ENCODE measurements around the gene GFOD2. TPM values are rescaled to one million over a fixed set of nuclear protein-coding genes. Genes with fewer than 3 reads are reported as not detected.
A peak's percentile ranks its signal among the peaks of the same experiment; 100 is the strongest.

Gene GFOD2
- total and polyA plus RNA-seq, 2 of the 13 experiments (the other 11 are each of a cell fraction or from before 2014, with no cell fraction given) = 11.1 to 17.2 TPM

DNA sequence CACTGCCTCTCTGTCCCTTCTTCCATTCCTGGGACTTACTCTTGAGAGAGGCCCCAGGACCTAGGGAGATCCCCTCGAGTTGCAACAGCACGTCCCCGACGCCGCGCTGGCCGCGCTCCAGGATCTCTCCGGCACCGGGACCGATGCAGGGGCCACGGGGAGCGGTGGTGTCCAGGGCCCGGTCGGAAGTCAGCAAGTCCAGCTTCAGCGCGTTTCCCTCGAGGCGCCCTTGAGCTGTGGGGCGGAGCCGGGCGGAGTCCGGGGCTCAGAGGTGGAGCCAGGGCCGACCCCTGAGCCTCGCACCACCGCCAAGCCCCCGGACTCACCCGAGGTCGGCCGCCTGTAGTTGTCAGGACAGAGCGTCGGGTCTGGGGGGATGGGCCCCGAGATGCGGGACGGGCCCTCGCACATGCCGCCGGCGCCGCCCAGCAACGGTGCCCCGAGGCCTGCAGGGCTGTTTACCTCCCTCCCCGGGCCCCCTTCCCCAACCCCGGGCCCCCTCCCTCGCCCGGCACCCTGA, 53.0 kb downstream of the GFOD2 start (continued):
- TF ChIP-seq, protein P1, sequence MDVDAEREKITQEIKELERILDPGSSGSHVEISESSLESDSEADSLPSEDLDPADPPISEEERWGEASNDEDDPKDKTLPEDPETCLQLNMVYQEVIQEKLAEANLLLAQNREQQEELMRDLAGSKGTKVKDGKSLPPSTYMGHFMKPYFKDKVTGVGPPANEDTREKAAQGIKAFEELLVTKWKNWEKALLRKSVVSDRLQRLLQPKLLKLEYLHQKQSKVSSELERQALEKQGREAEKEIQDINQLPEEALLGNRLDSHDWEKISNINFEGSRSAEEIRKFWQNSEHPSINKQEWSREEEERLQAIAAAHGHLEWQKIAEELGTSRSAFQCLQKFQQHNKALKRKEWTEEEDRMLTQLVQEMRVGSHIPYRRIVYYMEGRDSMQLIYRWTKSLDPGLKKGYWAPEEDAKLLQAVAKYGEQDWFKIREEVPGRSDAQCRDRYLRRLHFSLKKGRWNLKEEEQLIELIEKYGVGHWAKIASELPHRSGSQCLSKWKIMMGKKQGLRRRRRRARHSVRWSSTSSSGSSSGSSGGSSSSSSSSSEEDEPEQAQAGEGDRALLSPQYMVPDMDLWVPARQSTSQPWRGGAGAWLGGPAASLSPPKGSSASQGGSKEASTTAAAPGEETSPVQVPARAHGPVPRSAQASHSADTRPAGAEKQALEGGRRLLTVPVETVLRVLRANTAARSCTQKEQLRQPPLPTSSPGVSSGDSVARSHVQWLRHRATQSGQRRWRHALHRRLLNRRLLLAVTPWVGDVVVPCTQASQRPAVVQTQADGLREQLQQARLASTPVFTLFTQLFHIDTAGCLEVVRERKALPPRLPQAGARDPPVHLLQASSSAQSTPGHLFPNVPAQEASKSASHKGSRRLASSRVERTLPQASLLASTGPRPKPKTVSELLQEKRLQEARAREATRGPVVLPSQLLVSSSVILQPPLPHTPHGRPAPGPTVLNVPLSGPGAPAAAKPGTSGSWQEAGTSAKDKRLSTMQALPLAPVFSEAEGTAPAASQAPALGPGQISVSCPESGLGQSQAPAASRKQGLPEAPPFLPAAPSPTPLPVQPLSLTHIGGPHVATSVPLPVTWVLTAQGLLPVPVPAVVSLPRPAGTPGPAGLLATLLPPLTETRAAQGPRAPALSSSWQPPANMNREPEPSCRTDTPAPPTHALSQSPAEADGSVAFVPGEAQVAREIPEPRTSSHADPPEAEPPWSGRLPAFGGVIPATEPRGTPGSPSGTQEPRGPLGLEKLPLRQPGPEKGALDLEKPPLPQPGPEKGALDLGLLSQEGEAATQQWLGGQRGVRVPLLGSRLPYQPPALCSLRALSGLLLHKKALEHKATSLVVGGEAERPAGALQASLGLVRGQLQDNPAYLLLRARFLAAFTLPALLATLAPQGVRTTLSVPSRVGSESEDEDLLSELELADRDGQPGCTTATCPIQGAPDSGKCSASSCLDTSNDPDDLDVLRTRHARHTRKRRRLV (CRISPR knock-in tag; IDR thresholded peaks at IDR 0.05) = 0 out of 2 replicates have a peak, but pooled peaks have one; percentile 62
- TF ChIP-seq ZBTB7B (CRISPR knock-in tag; IDR thresholded peaks at IDR 0.05) (peak; percentile 61; the same call in 1 of the 2 replicates), ELF1 (CRISPR knock-in tag; IDR thresholded peaks at IDR 0.05) (peak; percentile 30; the same call in 1 of the 2 replicates), KLF6 (CRISPR knock-in tag; IDR thresholded peaks at IDR 0.05) (no peak; the same call in 1 of the 2 replicates), SYNCRIP (IDR thresholded peaks at IDR 0.05; ENCODE audit: insufficient read depth, low read depth, low read length) (no peak), SKI (IDR thresholded peaks at IDR 0.05; ENCODE audit: partially characterized antibody) (peak; percentile 10), ZMYM4 (CRISPR knock-in tag; IDR thresholded peaks at IDR 0.05) (peak; percentile 79), ZNF678 (CRISPR knock-in tag; IDR thresholded peaks at IDR 0.05) (no peak), ZNF251 (CRISPR knock-in tag; IDR thresholded peaks at IDR 0.05) (no peak), NCOA1 (CRISPR knock-in tag; IDR thresholded peaks at IDR 0.05) (no peak), SNAPC2 (CRISPR knock-in tag; IDR thresholded peaks at IDR 0.05) (peak; percentile 24; the same call in 1 of the 2 replicates), BORCS8-MEF2B (CRISPR knock-in tag; IDR thresholded peaks at IDR 0.05) (no peak; the same call in 1 of the 2 replicates), TBX2 (CRISPR knock-in tag; IDR thresholded peaks at IDR 0.05; ENCODE audit: borderline replicate concordance) (no peak), IKZF4 (CRISPR knock-in tag; IDR thresholded peaks at IDR 0.05; ENCODE audit: borderline replicate concordance, low read depth, not compliant biosample characterization) (peak; percentile 18), ELF4 (CRISPR knock-in tag; IDR thresholded peaks at IDR 0.05; ENCODE audit: borderline replicate concordance) (no peak), ZNF407 (CRISPR knock-in tag; IDR thresholded peaks at IDR 0.05; ENCODE audit: not compliant biosample characterization) (no peak), NFE2L2 (IDR thresholded peaks at IDR 0.05; ENCODE audit: low read length) (no peak)
